GM23248 (cell line): ENCODE measurements around the gene SLFN11.

Source experiments
- EZH2 ChIP-seq: fragments of 200-600 bp; sonication (generic); IDR thresholded peaks from 2 replicates; pipeline ENCODE4 v1.6.1; 2018; ENCODE audit warnings: antibody characterized with exemption, mild to moderate bottlenecking; ENCODE audit not compliant: insufficient read depth, poor library complexity, severe bottlenecking
- EZH2phosphoT487 ChIP-seq: fragments of 200-600 bp; sonication (generic); IDR thresholded peaks from 2 replicates; pipeline ENCODE4 v1.6.1; 2018; ENCODE audit warnings: antibody characterized with exemption, moderate library complexity, mild to moderate bottlenecking, low read depth; ENCODE audit not compliant: insufficient read depth

DNA sequence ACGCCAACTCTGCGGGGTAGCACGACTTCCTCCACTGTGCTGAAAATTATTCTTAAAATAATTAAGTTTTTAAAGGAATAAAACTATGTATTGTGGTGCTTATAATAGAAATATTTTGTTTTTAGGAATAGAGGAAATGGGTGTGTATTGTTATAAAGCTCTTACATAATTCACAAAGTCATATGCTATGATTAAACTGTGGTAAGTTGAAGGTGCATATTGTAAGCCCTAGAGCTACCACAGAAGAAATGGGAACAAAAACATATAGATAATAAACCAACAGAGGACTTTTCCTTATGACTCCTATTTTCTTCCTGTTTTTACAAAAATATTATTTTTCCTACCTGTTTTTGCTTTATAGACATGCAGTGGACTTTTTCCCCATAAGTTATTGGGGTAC is 4.3 kb upstream of the SLFN11 start:
- TF ChIP-seq EZH2 (no peak), EZH2phosphoT487 (no peak)
